ENCODE measurements around the gene CDK3.

CDK3 gene

DNA sequence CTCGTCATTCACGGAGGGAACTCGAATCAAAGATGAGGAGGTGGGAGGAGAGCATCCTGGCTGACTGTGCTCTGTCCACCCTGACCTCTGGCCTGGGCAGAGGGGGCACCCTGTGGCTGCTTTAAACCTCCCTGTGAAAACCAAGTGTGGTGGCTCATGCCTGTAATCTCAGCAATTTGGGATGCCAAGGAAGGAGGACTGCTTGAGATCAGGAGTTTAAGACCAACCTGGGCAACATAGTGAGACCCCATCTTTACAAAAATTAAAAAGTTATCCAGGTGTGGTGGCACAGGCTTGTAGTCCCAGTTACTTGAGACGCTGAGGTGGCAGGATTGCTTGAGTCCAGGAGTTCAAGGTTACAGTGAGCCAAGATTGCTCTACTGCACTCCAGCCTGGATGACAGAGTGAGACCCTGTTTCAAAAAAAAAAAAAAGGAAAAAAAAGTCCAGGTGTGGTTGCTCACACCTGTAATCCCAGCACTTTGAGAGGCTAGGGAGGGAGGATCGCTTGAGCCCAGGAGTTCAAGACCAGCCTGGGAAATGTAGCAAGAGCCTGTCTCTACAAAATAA lies 5.8 kb upstream of the CDK3 start:
- no peak for DNase-seq

DNA sequence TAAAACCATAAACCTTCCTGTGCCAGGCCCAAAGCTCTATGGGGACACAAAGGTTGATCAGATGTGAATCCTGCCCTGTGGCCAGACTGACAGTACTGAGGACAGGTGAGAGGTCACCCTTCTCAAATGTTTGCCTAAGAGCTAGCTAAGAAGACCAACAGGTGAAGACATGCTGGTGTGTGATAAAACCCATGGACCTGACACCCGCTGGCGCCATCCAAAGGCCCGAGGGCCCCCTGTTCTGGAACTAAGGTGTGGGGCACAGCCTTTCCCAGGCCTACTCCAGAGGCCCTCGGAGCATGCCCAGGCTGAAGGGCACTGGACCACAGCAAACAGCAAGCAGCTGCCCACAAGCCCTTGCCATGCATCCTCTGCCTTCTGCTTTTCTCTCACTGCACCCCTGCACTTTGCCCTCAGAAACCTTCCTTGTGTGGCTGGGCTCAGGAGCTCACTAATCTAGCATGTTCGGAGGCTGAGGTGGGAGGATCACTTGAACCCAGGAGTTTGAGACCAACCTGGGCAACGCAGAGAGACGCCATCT lies 5.2 kb upstream of the CDK3 start:
- no peak for DNase-seq

DNA sequence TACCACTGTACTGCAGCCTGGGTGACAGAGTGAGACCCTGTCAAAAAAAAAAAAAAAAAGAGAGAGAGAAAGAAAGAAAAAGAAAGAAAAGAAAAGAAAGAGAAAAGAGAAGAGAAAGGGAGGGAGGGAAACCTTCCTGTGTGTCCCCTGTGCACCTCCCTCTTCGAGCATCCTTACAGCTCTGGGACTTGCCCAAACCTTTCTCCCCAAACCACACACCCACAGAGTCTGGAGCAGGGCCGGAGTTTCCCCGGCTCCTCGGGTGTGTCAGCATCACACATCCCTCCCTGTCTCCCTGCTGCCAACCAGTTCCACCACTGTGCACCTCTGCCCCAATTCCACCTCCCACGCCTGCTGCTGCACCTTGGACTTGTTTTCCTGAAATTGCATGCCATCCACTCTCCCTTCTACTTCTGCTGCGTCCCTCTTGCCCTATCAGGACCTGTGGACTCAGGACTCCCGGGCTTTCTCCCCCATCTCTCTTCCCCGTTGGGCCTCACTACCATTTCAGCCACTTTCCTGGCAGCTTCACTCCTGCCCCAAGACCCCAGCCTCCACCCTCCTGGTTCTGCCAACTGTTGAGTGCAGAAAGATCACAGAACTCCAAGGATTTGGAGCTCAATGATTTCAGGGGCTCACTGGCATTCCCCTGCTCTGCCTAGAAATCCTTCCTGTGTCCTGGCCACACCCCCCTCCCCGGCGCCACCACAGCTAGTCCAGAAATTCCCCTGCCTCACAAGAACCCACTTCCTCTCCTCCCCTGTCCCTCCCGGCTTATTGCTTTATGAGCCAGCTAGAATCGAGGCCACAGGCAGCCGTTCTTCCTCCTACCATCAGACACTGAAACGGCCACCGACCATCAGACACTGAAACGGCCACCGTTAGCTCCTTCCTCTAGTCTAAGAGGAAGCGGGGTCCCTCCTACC lies 3.7 kb upstream of the CDK3 start:
- no peak for DNase-seq

DNA sequence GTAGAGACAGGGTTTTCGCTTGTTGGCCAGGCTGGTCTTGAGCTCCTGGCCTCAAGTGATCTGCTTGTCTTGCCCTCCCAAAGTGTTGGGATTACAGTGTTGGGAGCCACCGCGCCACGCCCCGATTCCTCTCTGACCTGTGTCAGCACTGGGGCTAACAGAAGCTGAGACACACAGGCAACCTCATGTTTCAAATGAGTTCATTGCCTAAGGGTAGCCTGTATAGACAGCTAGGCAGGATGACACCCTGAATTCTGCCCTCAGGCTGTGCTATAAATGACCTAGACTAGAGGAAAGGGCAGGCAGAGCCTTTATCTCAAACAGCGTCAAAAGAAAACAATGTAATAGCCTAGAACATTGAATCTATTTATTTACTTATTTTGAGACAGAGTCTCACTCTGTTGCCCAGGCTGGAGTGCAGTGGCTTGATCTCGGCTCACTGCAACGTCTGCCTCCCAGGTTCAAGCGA lies 2.3 kb upstream of the CDK3 start:
- no peak for DNase-seq

DNA sequence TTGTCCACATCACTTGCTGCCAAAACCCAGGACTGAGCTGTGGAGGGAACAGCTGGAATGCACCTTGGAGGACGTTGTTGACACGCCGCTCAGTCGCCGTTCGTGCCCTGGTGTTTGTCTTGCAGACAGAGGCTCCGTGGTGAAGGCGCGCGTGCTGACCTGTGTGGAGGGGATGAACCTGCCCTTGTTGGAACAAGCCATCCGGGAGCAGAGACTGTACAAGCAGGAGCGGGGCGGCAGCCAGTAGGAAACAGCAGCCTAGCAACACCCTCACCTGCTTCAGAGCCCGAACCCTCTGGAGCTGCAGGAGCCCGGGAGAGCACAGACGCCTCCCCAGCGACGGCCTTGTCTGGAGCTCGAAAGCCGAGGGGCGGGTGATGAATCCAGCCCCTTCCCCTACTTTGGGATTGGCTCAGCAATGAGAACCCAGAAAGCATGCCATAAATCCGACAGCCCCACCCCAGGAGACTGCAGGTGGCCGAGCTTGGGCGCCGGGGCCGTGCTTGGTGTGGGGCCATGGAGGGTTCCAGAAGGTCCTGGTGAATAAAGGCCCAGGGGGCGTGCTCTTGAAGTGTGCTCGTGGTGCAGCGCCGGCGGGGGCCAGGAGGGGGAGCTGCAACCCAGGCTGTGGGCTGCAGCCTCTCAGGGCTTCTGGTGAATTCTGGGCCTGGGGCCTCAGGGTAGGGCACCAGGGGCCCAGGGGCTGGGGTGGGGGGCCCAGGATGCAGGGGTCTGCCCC lies 470 bp upstream of the CDK3 start:
- DNase-seq: peak; percentile 35

DNA sequence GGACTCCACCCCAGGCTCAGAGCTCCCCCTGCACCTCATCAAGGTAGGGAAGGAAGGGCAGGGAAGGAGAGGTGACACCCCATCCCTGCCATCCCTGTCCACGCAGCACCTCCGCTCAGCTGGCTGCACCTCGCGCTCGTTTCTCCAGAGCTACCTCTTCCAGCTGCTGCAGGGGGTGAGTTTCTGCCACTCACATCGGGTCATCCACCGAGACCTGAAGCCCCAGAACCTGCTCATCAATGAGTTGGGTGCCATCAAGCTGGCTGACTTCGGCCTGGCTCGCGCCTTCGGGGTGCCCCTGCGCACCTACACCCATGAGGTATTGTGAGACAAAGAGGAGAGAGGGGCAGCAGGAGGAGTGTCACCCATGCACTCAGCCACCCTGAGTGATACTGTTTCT lies 1.4 kb downstream of the CDK3 start:
- no peak for DNase-seq

DNA sequence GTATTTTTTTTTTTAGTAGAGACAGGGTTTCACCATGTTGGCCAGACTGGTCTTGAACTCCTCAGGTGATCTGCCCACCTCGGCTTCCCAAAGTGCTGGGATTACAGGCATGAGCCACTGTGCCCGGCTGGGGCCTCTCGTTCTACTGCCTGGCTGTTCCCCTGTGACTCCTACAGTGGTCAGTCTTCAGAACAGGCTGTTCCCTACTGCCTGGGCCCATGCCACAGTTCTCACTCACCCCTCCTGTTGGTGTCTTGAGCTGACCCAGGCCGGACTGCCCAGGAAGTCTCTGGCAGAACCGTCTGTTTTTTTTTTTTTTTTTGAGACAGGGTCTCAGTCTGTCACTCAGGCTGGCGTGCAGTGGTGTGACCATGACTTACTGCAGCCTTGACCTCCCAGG lies 3.3 kb downstream of the CDK3 start:
- no peak for DNase-seq

DNA sequence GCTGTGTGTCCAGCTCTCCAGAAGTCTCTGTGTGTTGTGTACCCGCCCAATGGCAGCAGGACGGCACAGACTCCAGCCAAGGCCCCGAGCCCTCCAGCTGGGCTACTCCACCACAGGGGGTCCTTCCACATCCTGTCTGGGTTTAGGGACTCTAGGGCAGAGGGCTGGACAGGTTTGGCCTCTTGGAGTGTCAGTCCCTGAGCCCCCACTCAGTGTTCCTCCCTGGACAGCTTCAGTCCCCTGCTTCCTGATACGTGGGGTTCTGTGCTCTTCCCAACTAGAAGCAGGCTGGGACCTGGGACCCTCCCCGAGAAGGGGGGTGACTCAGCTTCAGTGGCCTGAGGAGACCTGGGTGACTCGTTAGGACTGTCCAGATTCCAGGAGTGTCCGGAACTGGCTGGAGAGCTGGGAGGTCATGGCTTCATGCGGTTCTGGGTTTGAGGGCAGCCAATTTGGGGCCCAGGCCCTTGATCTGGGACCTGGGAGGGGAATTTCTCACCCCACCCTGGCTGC lies 4.2 kb downstream of the CDK3 start:
- no peak for DNase-seq

DNA sequence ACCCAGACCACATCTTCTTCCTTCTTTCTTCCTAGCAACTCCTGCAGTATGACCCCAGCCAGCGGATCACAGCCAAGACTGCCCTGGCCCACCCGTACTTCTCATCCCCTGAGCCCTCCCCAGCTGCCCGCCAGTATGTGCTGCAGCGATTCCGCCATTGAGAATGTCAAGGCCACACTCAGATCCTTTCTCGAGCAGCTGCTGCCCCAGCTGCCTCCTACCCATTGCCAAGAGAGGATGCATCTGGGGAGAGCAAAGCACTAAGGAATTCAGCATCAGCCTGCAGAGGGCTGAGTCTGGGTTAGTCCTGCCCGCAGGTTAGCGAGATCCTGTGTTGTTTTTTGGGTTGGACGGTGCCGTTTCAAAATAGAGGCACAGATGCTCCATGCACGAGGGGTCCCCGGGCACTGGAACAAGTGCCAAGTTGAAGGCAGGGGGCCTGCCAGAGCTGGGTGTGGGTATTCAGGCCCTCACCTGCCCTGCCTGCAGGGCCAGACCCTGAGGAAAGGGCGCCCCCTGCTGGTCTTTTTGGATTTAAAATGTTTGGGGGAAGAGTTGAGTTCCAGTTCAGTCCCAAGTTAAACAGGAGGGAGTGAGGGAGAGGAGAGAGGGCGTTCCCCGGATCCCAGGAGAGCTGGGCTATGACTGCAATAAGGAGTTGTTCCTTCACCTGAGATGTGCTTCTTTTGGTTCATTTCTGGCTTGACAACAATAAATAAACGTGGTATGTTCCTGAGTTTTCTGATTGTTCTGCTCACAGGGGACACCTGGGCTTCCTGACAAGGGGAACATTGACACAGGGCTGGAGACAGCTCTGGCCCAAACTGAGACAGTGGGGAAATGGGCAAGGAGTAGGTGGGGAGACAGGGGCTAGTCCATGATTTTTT lies 4.9 kb downstream of the CDK3 start:
- peak; percentile 40 for DNase-seq

DNA sequence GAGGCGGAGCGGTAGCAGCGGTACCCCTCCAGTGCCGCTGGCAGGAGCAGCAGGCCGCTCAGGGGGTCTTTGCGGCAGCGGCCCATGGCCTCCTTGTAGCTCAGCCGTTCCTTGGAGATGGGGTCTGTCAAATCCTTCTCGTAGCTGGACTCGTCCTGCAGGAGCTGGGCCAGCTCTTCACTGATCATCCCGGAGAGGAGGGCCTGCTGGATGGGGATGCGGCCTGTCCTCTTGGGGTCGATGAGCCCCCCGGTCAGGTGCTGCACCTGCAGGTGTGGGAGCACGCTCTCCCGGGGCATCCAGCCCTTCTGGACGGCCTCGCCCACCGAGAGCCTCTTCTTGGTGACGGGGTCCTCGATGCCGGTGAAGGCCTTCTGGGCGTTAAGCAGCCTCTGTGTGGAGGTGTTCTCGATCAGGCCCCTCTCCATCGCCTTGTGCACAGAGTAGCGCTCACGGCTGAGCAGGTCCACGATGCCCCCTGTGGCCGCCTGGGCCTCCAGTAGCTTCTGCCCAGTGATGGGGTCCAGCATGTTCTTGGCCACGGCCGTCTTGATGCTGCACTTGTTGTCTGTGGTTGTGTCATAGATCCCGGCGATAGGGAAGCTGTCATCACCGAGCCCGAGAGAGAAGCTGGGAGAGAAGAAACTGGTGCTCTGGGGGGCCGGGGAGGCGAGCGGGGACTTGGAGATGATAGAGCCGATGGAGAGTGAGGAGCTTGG lies 6.6 kb downstream of the CDK3 start:
- DNase-seq: no peak

DNA sequence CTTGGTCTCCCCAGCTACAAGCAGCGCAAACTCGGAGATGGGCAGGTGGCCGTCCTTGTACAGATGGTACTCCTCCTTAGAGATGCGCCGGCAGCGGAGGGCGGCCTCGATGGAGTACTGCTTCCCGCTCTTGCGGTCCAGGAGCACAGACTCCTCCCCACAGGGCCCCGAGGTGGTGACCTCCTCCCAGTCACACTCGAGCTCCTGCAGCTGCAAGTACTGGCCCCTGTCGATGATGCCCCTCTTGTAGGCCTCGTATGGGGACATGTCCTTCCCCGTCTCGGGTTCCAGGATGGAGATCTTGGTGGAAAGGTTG lies 7.2 kb downstream of the CDK3 start:
- no peak for DNase-seq

DNA sequence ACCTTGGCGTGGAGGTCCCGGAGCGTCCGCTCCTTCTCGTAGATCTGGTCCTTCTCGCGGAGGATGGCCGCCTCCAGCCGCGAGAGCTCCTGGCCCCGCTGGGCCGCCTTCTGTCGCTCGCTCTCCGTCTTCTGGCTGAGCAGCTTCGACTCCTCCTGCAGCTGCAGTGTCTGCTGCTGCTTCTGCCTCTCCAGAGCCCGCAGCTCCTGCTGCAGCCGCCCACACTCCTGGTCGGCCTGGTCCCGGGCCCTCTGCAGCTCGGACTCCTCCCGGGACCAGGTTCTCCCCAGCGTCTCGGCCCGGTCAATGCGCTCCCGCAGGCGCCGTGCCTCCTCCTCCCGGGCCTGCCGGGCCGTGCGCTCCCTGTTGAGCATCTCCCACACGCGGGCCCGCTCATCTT lies 7.6 kb downstream of the CDK3 start:
- DNase-seq: no peak

DNA sequence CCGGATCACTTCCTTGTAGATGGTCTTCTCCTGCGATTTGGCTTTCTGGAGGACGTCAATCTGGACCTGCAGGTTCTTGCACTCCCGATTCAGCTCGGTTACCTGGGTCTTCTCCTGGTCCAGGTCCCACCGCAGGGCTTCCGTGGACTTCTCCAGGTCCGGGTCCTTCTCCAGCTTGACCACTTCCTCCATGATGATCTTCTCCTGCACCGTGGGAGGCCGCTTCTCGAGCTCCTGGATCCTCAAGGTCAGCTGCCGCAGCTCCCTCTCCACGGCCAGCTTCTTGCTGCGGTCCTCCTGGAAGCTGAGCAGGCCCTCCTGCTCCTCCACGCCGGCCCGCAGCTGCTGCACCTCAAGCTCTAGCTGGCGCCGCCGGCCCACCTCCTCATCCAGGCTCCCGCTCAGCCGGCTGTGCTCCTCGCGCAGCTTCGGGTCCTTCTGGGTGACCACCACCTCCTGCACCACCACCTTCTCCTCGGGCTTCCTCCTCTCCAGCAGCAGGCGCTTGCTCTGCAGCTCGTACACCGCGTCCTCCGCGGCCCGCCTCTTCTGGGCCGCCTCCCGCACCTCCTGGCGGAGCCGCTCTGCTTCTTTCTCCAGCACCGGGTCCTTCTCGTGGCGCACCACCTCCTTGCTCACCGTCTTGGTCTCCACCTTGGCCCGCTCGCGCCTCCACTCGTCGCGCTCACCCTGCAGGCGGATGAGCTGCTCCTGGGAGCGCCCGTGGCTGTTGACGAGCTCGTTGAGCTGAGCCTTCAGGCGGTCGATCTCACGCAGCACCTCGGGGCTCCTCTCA lies 8.2 kb downstream of the CDK3 start:
- no peak for DNase-seq

DNA sequence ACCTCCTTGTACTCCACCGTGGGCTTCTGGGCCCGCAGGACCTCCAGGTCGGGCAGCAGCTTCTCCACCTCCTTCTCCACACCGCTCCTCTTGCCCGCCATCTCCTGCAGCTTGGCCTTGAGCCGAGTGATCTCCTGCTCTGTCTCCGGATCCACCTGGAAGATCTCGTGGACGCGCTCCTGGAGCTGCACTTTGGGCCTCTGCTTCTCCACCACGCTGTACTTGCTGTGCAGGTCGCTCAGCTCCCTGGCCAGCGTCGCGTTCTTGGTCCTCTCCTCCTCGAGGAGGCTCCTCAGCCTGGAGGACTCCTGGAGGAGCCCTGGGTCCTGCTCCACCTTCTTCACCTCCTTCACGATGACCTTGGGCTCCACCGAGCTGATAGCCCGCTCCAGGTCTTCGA lies 8.8 kb downstream of the CDK3 start:
- DNase-seq: no peak

DNA sequence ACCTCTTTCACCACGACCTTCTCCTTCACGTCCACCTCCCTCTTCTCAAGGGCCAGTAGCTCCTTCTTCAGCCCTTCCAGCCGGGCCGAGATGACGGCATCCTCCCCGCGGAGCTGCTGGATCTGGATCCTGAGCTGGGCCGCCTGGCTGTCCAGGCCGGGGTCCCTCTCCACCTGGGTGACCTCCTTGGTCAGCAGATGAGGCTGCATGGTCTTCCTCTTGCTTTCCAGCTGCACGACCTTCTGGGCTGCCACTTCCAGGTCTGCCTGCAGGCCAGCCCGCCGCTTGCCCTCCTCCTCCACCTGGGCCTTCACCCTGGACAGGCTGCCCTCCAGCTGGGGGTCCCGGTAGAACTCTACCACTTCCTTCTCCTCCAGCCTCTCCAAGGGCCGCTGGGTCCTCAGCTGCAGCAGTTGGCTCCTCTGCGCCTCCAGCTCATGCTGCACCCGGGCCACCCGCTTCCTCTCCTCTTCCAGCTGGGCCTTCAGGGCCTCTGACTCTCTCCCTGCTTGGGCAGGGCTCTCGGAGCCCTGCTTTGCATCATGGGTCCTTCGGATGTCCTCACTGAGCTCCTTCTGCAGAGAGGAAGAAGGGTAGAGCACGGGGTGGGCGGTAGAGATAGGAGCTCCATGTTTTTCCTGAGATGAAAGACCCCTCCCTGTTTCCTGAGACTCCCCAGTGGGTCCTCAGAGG lies 9.5 kb downstream of the CDK3 start:
- DNase-seq: no peak

DNA sequence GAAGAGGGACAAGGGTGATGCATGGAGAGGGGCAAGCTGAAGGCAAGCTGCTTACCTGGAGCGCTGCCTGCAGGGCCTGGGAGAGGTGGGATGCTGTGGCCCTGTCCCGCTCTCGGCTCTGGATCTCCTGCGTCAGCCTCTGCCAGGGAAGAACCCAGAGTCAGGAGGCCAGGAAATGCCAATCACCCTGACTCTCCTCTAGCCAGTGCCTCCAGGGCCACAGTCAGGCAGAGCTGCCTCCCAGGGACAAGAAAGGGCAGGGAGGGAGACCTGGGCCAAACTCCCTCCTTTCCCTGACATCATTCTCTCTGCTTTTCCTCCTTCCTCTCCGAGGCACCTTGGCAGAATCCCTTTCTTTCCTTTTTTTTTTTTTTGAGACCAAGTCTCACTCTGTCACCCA lies 11.3 kb downstream of the CDK3 start:
- no peak for DNase-seq

DNA sequence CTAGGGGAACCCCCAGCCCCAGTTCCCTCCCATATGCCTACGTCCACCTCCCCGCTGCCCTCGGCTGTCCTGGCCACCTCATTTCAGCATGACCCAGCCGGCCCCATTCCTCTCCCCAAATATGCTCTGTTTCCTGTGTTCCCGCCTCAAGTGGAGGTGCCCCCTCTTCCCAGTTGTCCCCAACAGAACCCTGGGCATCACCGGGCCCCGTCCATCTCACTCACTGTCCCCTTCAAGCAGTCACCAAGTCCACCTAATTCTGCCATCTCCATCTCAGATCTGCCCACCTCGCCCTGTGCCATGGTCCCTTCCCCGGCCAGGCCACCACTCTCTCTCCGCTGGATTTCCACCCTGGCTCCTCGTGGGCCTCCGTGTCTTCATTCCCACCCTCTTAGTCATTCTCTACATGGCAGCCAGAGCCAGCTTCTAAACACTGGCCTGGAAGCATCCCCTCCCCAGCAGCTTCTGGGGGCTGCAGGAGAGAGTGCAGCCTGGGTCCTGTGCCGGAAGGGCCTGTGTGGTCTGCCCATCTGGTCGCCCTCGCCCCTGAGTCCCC lies 12.8 kb downstream of the CDK3 start:
- no peak for DNase-seq

DNA sequence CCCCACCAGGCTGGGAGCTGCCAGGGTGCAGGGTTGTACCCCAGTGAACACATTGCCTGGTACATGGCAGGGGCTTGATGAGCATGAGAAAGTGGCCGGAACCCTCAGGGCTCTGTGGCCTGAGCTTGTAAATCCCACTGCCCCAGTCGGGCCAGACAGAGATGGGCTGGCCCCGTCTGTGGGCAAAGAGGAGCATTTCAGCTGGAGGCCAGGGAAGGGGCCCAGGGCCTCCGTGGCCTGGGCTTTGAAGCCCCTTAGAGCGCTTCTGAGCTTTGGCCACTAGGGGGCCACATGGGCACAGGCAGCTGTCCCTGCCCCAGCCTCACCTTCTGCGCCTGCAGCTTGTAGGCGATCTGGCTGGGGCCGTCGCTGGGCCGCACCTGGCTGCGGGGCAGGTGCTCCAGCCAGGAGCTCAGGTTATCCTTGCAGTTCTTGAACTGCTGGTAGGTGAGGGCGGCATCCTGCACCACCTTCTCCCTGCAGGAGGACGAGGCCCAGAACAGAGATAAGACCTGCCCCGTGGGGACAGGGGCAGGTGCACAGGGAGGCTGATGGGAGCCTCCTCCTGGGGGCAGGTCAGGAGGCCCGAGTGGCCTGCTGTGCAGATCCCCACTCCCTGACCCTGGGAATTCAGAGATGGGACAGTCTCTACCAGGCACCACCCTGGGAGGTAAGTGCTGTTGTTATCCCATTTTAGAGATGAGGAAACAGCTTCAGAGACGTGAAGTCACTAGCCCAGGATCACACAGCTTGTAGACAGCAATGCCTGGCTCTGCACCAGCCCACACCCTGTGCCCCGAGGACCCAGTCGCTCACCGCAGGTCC lies 13.7 kb downstream of the CDK3 start:
- DNase-seq: peak; percentile 29

DNA sequence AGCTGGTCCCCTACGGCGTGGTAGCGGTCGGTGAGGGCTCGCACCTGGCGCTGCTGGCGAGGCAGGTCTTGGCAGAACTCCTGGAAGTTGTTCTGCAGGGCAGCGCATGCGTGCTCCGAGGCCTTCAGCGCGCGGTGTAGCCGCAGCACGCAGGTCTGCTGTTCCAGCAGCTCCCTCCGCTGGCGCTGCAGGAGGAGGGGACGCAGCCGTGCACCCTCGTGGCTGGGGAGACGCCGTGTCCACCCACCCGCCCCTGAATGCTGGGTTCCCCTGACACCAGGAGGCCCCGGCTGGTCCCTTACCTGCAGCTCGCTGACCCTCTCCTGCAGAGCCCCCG lies 14.2 kb downstream of the CDK3 start:
- DNase-seq: no peak
